DND-41 (cell line): ENCODE measurements around the gene ERBB4.

ENCODE experiments used
- CTCF ChIP-seq: IDR thresholded peaks from 2 replicates; pipeline ENCODE4 v1.5.1; 2012; ENCODE audit warnings: borderline replicate concordance, low read length, moderate library complexity, mild to moderate bottlenecking; ENCODE audit not compliant: poor library complexity, severe bottlenecking; ENCODE audit errors: extremely low read depth
- EZH2 ChIP-seq: IDR thresholded peaks from 3 replicates; pipeline ENCODE4 v1.6.1; 2012; ENCODE audit warnings: borderline replicate concordance, low read depth, mild to moderate bottlenecking, moderate library complexity, low read length, inconsistent platforms; ENCODE audit not compliant: severe bottlenecking

GRCh38 chr2:211868996-211869533 is 669.5 kb downstream of the ERBB4 start:
- TF ChIP-seq CTCF (no peak), EZH2 (no peak)
